IMR-90 (cell line): ENCODE data around the gene RGP1. TPM values are rescaled to one million over a fixed set of nuclear protein-coding genes. Genes with fewer than 3 reads are reported as not detected.

Source experiments
- ATAC-seq: fragments of 200-7000 bp; cut with Tn5 transposase; 2 replicates; pipeline ENCODE4 v1.9.1; 2020; ENCODE audit warnings: low read depth, mild to moderate bottlenecking, moderate library complexity
- BruUV-seq: library from RNA; stranded (reverse); fragments of 400-500 nt; replicated peaks from 2 replicates; lab custom pipeline; 2021; lab: Mats Ljungman, UMichigan
- CTCF ChIA-PET: fragments of 300-600 bp; formaldehyde crosslinking; extraction: SDS; loops from one replicate; lab custom pipeline; 2021; ENCODE audit warnings: antibody characterized with exemption; lab: Yijun Ruan, JAX
- POLR2A ChIA-PET: fragments of 300-600 bp; sonication (Branson Sonifier 250); formaldehyde crosslinking; loops from one replicate; lab custom pipeline; 2022; ENCODE audit warnings: antibody characterized with exemption; ENCODE audit not compliant: unreplicated experiment; lab: Charles Lee
- DNase-seq: peaks from one replicate; pipeline ENCODE4 v3.0.0; 2013
- H2AFZ ChIP-seq: replicated peaks from 2 replicates; pipeline ENCODE3; 2013; ENCODE audit warnings: low read length, mild to moderate bottlenecking; ENCODE audit not compliant: poor library complexity
- H2AK5ac ChIP-seq: 2 replicates; pipeline ENCODE4 v1.6.1; 2013; ENCODE audit warnings: low read depth, low read length, inconsistent platforms
- H2AK9ac ChIP-seq: replicated peaks from 2 replicates; pipeline ENCODE3; 2013; ENCODE audit warnings: mild to moderate bottlenecking, low read depth, low read length, moderate library complexity; ENCODE audit not compliant: poor library complexity
- H2BK120ac ChIP-seq: 2 replicates; pipeline ENCODE4 v1.6.1; 2013; ENCODE audit warnings: low read depth, low read length, inconsistent platforms
- H2BK15ac ChIP-seq: 3 replicates; pipeline ENCODE4 v1.6.1; 2013; ENCODE audit warnings: low read depth, low read length, inconsistent platforms
- H2BK20ac ChIP-seq: 2 replicates; pipeline ENCODE4 v1.6.1; 2013; ENCODE audit warnings: low read depth, mild to moderate bottlenecking, inconsistent platforms, low read length, moderate library complexity
- H2BK5ac ChIP-seq: 2 replicates; pipeline ENCODE4 v1.6.1; 2013; ENCODE audit warnings: mild to moderate bottlenecking, low read depth, low read length, inconsistent platforms; ENCODE audit not compliant: poor library complexity, severe bottlenecking
- H3K14ac ChIP-seq: replicated peaks from 2 replicates; pipeline ENCODE4 v1.6.1; 2013; ENCODE audit warnings: low read depth, low read length, inconsistent platforms
- H3K18ac ChIP-seq: 2 replicates; pipeline ENCODE4 v1.6.1; 2013; ENCODE audit warnings: low read depth, low read length, control low read depth
- H3K23ac ChIP-seq: 2 replicates; pipeline ENCODE4 v1.6.1; 2013; ENCODE audit warnings: low read depth, low read length, inconsistent platforms
- H3K27ac ChIP-seq: 2 replicates; pipeline ENCODE4 v1.5.1; 2013; ENCODE audit warnings: mild to moderate bottlenecking, control low read depth, low read length; ENCODE audit not compliant: insufficient read depth
- H3K27me3 ChIP-seq: 2 replicates; pipeline ENCODE4 v1.6.1; 2013; ENCODE audit warnings: low read length; ENCODE audit not compliant: control insufficient read depth, insufficient read depth
- H3K36me3 ChIP-seq: 2 replicates; pipeline ENCODE4 v1.6.1; 2013; ENCODE audit warnings: low read length, mixed read lengths; ENCODE audit not compliant: control insufficient read depth, insufficient read depth
- H3K4ac ChIP-seq: 2 replicates; pipeline ENCODE4 v1.6.1; 2013; ENCODE audit warnings: low read depth, low read length, inconsistent platforms
- H3K4me1 ChIP-seq: 2 replicates; pipeline ENCODE4 v1.6.1; 2013; ENCODE audit warnings: low read length, mixed read lengths; ENCODE audit not compliant: control insufficient read depth, insufficient read depth
- H3K4me2 ChIP-seq: 2 replicates; pipeline ENCODE4 v1.6.1; 2013; ENCODE audit warnings: low read depth, mild to moderate bottlenecking, control low read depth, low read length, moderate library complexity
- H3K4me3 ChIP-seq: 2 replicates; pipeline ENCODE4 v1.5.1; 2013; ENCODE audit warnings: low read depth, mild to moderate bottlenecking, control low read depth, low read length, moderate library complexity; ENCODE audit not compliant: insufficient read depth
- H3K56ac ChIP-seq: 2 replicates; pipeline ENCODE4 v1.6.1; 2013; ENCODE audit warnings: low read length, inconsistent platforms; ENCODE audit not compliant: insufficient read depth; ENCODE audit errors: extremely low read depth
- H3K79me1 ChIP-seq, 2 experiments: 2 replicates each; pipeline ENCODE4 v1.6.1; 2013; ENCODE audit warnings: low read length in 2 of 2, inconsistent platforms in 1 of 2, low read depth in 1 of 2
- H3K9ac ChIP-seq: 2 replicates; pipeline ENCODE4 v1.6.1; 2013; ENCODE audit warnings: low read depth, low read length, control low read depth
- H3K9me1 ChIP-seq: 2 replicates; pipeline ENCODE4 v1.6.1; 2013; ENCODE audit warnings: low read length, inconsistent platforms; ENCODE audit not compliant: insufficient read depth
- H3K9me3 ChIP-seq: 2 replicates; pipeline ENCODE4 v1.6.1; 2013; ENCODE audit warnings: low read length; ENCODE audit not compliant: control insufficient read depth, insufficient read depth
- H4K20me1 ChIP-seq: 2 replicates; pipeline ENCODE4 v1.6.1; 2013; ENCODE audit warnings: low read length, inconsistent platforms; ENCODE audit not compliant: insufficient read depth
- H4K5ac ChIP-seq: 2 replicates; pipeline ENCODE4 v1.6.1; 2013; ENCODE audit warnings: mild to moderate bottlenecking, low read depth, low read length, control low read depth
- H4K8ac ChIP-seq, 2 experiments: 2 replicates each; pipeline ENCODE4 v1.6.1; 2013; ENCODE audit warnings: low read depth in 2 of 2, low read length in 2 of 2, control low read depth in 1 of 2, inconsistent platforms in 1 of 2
- H4K91ac ChIP-seq: 2 replicates; pipeline ENCODE4 v1.6.1; 2013; ENCODE audit warnings: low read depth, low read length, inconsistent platforms; ENCODE audit not compliant: insufficient read depth
- FOS ChIP-seq: fragments of 150-350 bp; IDR thresholded peaks from 2 replicates; pipeline ENCODE4 v1.6.1; 2016; ENCODE audit warnings: low read depth, low read length
- WGBS, 2 experiments: methylation state at CpG; one replicate each; pipeline versions ENCODE4 v1.1.5 to v1.1.7; 2013; ENCODE audit warnings: missing lambda C conversion rate in 2 of 2; ENCODE audit not compliant: insufficient read length in 1 of 2; ENCODE audit errors: extremely low coverage in 2 of 2; 5-methylcytosine and 5-hydroxymethylcytosine counted together
- dilution Hi-C: fragments of 300-500 bp; cut with HindIII; formaldehyde crosslinking; loops from one replicate; pipeline ENCODE4 v1.14.3; 2018; ENCODE audit warnings: low sequenced_read_pairs; ENCODE audit not compliant: unreplicated experiment
- in situ Hi-C: fragments of 300-500 bp; cut with MboI; formaldehyde crosslinking; loops from 3 replicates; pipeline ENCODE4 v1.14.3; 2019; ENCODE audit warnings: low sequenced_read_pairs, inconsistent platforms, mixed read lengths
- intact Hi-C: fragments of 100-400 bp; cut with micrococcal nuclease; formaldehyde crosslinking; loops from 2 replicates; pipeline ENCODE4 v1.10.0; 2022
- polyA plus RNA-seq, 3 experiments: library from polyadenylated mRNA; depleted of rRNA; stranded (reverse); fragments of >200 nt; gene quantifications; 2 replicates each; pipeline ENCODE4 v1.2.3, GENCODE V29; 2012; ENCODE audit warnings: low replicate concordance in 1 of 3
- total RNA-seq: library from RNA; depleted of rRNA; stranded (reverse); fragments of >200 nt; gene quantifications from 2 replicates; pipeline ENCODE4 v1.2.3, GENCODE V29; 2012

Gene RGP1
- total and polyA plus RNA-seq, 2 of the 4 experiments (the other 2 are of a cell fraction), result 10.2 to 14.3 TPM

GRCh38 chr9:35710818-35711500, 38.1 kb upstream of the RGP1 start:
- dilution Hi-C loops (no loop called here), in situ Hi-C loops (no loop called here), intact Hi-C loops (no loop called here)
- H3K18ac ChIP-seq, result no peak overlapping the region
- POLR2A ChIA-PET, result no interaction called here
- no peak overlapping the region for H2BK5ac ChIP-seq
- TF ChIP-seq FOS, result no peak
- H3K4me1 ChIP-seq, result no peaks in the 10 kb centered on the region
- ATAC-seq (no peak), DNase-seq (no peak)
- H2AK5ac ChIP-seq, result no peak overlapping the region
- BruUV-seq, result TSS peak; percentile 76
- no peak overlapping the region for H2BK15ac ChIP-seq
- H3K4ac ChIP-seq, result no peak overlapping the region
- no peak overlapping the region for H3K27ac ChIP-seq
- no peak overlapping the region for H4K91ac ChIP-seq
- H3K4me3 ChIP-seq, result no peak overlapping the region
- H3K9me1 ChIP-seq, result no peaks in the 10 kb centered on the region; the same call in none of the 2 replicates
- no peak overlapping the region for H2BK20ac ChIP-seq
- H3K9ac ChIP-seq, result no peak overlapping the region
- H2AFZ ChIP-seq, result no peak overlapping the region
- H2AK9ac ChIP-seq, result no peak overlapping the region
- WGBS, 2 experiments, result 80% methylated on average over 1 of the region's 7 CpGs; no CpG with 5 or more reads in 1 of the 2 experiments
- H3K56ac ChIP-seq, result no peak overlapping the region
- H4K5ac ChIP-seq, result no peak overlapping the region
- no peaks in the 10 kb centered on the region for H3K9me3 ChIP-seq
- H3K36me3 ChIP-seq, result peaks cover 83% of the 10 kb centered on the region
- H2BK120ac ChIP-seq, result no peak overlapping the region
- H3K4me2 ChIP-seq, result no peak overlapping the region
- no peaks in the 10 kb centered on the region for H3K27me3 ChIP-seq
- H3K14ac ChIP-seq, result no peak overlapping the region
- CTCF ChIA-PET, result no interaction called here
- no peak overlapping the region for H4K8ac ChIP-seq
- peaks cover 43 to 63% of the 10 kb centered on the region in 2 experiments for H3K79me1 ChIP-seq
- H4K20me1 ChIP-seq, result peaks cover 20% of the 10 kb centered on the region
- no peak overlapping the region for H3K23ac ChIP-seq
